ENCODE measurements around the gene GNB5. TPM values are rescaled to one million over a fixed set of nuclear protein-coding genes. Genes with fewer than 3 reads are reported as not detected.

Gene GNB5
- total RNA-seq, 2 donors from 2014 or later = 30.1 to 38.5 TPM

DNA sequence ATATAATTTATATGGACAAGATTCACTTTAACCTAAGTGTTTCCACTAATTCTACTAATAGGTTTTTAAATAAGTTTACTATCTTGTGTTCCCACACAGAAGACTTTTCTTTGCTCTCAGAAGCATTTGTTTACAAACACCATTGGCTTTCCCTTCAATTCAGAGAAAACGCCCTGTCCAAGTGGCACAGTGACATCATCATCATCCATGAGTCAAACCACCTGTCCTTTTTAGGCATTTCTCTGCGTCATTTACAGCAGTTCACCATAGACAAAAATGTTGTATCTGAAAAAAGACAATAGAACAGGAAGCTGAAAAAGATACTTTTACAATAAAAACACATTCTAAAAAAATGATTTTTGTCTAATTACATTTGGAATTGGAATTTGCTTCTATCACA, 69.3 kb downstream of the GNB5 start:
- Histone ChIP-seq H3K36me3 (peaks cover 7% of the 10 kb centered on the region), H3K9me3 (no peaks in the 10 kb centered on the region), H3K27ac (no peak overlapping the region), H3K4me3 (no peak overlapping the region), H3K27me3 (no peaks in the 10 kb centered on the region), H3K4me1 (no peaks in the 10 kb centered on the region)
- TF ChIP-seq, protein P1, sequence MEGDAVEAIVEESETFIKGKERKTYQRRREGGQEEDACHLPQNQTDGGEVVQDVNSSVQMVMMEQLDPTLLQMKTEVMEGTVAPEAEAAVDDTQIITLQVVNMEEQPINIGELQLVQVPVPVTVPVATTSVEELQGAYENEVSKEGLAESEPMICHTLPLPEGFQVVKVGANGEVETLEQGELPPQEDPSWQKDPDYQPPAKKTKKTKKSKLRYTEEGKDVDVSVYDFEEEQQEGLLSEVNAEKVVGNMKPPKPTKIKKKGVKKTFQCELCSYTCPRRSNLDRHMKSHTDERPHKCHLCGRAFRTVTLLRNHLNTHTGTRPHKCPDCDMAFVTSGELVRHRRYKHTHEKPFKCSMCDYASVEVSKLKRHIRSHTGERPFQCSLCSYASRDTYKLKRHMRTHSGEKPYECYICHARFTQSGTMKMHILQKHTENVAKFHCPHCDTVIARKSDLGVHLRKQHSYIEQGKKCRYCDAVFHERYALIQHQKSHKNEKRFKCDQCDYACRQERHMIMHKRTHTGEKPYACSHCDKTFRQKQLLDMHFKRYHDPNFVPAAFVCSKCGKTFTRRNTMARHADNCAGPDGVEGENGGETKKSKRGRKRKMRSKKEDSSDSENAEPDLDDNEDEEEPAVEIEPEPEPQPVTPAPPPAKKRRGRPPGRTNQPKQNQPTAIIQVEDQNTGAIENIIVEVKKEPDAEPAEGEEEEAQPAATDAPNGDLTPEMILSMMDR (IDR thresholded peaks at IDR 0.05) = no peak
- no peak for DNase-seq (ENCODE audit: low spot score)

DNA sequence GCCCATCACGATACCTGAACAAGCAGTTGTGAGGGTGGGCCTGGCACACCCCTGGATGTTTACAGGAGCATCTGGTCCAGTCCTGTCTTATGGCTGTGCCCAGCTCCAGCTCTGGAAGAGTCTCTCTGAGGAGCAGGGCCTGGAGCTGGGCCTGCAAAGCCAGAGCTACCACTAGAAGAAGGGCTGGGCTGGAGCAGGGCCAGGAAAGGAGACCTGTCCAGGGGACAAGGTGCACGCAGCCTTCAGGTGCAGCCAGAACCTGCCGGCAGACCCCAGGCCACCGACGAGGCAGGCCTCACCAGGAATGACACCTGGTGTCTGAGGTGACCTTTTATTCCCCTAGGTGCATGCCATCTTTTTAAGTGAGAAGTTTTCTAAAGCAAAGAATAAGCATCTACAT, 70.2 kb downstream of the GNB5 start:
- H3K4me3 ChIP-seq = no peak overlapping the region
- no peaks in the 10 kb centered on the region for H3K4me1 ChIP-seq
- no peaks in the 10 kb centered on the region for H3K27me3 ChIP-seq
- no peaks in the 10 kb centered on the region for H3K9me3 ChIP-seq
- no peak for DNase-seq (ENCODE audit: low spot score)
- TF ChIP-seq, protein P1 (IDR thresholded peaks at IDR 0.05) = no peak
- peaks cover 7% of the 10 kb centered on the region for H3K36me3 ChIP-seq
- H3K27ac ChIP-seq = no peak overlapping the region

DNA sequence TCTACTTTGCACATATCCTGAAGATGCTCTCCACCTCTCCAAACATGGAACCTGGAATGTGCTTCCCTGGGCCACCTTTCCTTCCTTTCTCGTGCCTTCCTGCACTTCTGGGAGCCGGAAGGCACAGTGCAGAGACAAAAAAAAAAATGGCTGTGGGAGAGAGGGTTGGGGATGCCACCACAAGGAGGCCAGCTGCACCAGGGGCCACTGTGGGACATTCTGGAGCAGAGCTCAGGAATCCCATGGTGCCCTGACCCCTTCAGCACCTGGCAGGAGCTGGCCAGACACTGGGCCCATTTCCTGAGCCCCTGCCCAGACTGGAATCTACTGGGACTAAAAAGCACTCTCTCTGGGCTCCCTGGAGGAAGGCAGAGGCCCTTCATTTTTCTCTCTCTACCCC, 70.7 kb downstream of the GNB5 start:
- Histone ChIP-seq H3K36me3 (peaks cover 7% of the 10 kb centered on the region), H3K4me1 (no peaks in the 10 kb centered on the region), H3K27ac (no peak overlapping the region), H3K27me3 (no peaks in the 10 kb centered on the region), H3K4me3 (no peak overlapping the region), H3K9me3 (no peaks in the 10 kb centered on the region)
- TF ChIP-seq, protein P1 (IDR thresholded peaks at IDR 0.05) = no peak
- DNase-seq (ENCODE audit: low spot score) = no peak

DNA sequence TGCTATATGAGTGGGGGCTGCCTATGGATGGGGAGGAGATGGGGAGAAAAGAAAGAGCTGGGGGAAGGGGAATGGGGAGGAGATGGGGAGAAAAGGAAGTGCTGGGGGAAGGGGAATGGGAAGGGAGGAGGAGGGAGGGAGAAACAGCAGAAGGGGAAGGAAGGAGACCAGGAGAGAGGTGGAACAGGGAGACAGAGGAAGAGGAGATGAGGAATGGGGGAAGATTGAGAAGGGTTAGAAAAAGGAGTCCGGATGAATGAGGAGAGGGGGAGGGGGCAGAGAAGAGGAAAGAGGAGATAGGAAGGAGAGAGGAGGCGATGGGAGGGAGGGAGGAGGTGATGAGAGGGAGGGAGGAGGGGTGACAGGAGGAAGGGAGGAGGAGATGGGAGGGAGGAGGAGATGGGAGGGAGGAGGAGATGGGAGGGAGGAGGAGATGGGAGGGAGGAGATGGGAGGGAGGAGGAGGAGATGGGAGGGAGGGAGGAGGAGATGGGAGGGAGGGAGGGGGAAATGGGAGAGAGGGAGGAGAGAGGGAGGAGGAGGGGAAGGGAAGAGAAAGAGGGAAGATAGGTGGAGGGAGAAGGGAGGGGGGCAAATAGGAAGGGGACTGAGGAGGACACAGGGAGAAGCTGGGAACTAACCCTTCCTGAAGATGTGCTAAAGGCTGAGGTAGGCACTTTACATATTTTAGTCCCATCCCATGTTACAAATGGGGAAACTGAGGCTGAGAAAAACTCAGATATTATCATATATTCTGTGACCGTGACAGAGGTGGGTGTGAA, 72.0 kb downstream of the GNB5 start:
- TF ChIP-seq, protein P1 (IDR thresholded peaks at IDR 0.05) = no peak
- Histone ChIP-seq H3K27me3 (no peaks in the 10 kb centered on the region), H3K4me1 (no peaks in the 10 kb centered on the region), H3K27ac (no peak overlapping the region), H3K4me3 (no peak overlapping the region), H3K9me3 (no peaks in the 10 kb centered on the region), H3K36me3 (peaks cover under 1% of the 10 kb centered on the region)
- DNase-seq (ENCODE audit: low spot score) = no peak

DNA sequence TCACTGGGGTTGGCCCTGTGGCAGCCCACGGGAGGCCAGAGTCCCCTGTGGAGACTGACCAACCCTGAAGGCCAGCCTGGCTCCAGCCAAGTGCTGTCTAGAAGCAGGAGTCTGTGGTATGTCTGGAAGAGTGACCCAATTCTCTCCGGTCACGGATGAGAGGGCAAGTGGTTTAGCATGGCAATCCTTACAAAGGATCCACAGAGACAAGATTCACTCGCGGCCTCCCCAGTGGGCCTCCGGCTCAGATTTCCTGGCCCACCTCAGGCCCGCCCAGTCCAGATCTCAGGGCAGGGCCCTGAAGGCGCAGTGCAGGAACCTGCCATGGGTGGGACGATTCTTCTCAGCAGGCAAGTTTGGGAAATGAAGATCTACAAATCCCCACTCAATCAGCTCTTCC, 73.6 kb downstream of the GNB5 start:
- H3K9me3 ChIP-seq = no peaks in the 10 kb centered on the region
- no peak overlapping the region for H3K27ac ChIP-seq
- H3K27me3 ChIP-seq = no peaks in the 10 kb centered on the region
- TF ChIP-seq, protein P1 (IDR thresholded peaks at IDR 0.05) = no peak
- no peaks in the 10 kb centered on the region for H3K36me3 ChIP-seq
- DNase-seq (ENCODE audit: low spot score) = peak; percentile 34
- H3K4me3 ChIP-seq = no peak overlapping the region
- peaks cover 0 to 2% of the 10 kb centered on the region in 2 donors for H3K4me1 ChIP-seq
